ENCODE results near the gene KLHL29.

Gene KLHL29

GRCh38 chr2:23568211-23568610, 183.2 kb downstream of the KLHL29 start:
- peak overlapping the region; percentile 66 for H3K27ac ChIP-seq
- no peak for TF ChIP-seq CTCF (conservative IDR thresholded peaks at IDR 0.05)
- no peak for TF ChIP-seq ZFX (IDR thresholded peaks at IDR 0.05)

- no peak for TF ChIP-seq CTCF (conservative IDR thresholded peaks at IDR 0.05)
- TF ChIP-seq ZFX (IDR thresholded peaks at IDR 0.05), result no peak
- peak overlapping the region; percentile 66 for H3K27ac ChIP-seq
These were observed 183.7 kb downstream of the KLHL29 start for GRCh38 chr2:23568626-23569190.

- TF ChIP-seq CTCF (conservative IDR thresholded peaks at IDR 0.05) (no peak), ZFX (IDR thresholded peaks at IDR 0.05) (no peak)
- peak overlapping the region; percentile 26; the same call in 1 of the 2 replicates for H3K27ac ChIP-seq
These were observed 184.9 kb downstream of the KLHL29 start for GRCh38 chr2:23569761-23570365.

- TF ChIP-seq ZFX (IDR thresholded peaks at IDR 0.05), result no peak
- TF ChIP-seq CTCF (conservative IDR thresholded peaks at IDR 0.05), result no peak
- H3K27ac ChIP-seq, result no peak overlapping the region
These were observed 186.1 kb downstream of the KLHL29 start for GRCh38 chr2:23571085-23571484.

- TF ChIP-seq ZFX (IDR thresholded peaks at IDR 0.05) (no peak), CTCF (conservative IDR thresholded peaks at IDR 0.05) (no peak)
These were observed 186.7 kb downstream of the KLHL29 start for GRCh38 chr2:23571527-23572282.

GRCh38 chr2:23574919-23575654, 190.1 kb downstream of the KLHL29 start:
- H3K27ac ChIP-seq, result no peak overlapping the region
- TF ChIP-seq CTCF (conservative IDR thresholded peaks at IDR 0.05) (no peak), ZFX (IDR thresholded peaks at IDR 0.05) (no peak)

More at GRCh38 chr2:23571527-23572282, 186.7 kb downstream of the KLHL29 start:
- H3K27ac ChIP-seq, result no peak overlapping the region
